ENCODE measurements around the gene PSMD14. TPM values are rescaled to one million over a fixed set of nuclear protein-coding genes. Genes with fewer than 3 reads are reported as not detected.
A peak's percentile ranks its signal among the peaks of the same experiment; 100 is the strongest.

The PSMD14 gene
- total and polyA plus RNA-seq, 4 donors: 28.8 to 60.5 (median 47.1) TPM

DNA sequence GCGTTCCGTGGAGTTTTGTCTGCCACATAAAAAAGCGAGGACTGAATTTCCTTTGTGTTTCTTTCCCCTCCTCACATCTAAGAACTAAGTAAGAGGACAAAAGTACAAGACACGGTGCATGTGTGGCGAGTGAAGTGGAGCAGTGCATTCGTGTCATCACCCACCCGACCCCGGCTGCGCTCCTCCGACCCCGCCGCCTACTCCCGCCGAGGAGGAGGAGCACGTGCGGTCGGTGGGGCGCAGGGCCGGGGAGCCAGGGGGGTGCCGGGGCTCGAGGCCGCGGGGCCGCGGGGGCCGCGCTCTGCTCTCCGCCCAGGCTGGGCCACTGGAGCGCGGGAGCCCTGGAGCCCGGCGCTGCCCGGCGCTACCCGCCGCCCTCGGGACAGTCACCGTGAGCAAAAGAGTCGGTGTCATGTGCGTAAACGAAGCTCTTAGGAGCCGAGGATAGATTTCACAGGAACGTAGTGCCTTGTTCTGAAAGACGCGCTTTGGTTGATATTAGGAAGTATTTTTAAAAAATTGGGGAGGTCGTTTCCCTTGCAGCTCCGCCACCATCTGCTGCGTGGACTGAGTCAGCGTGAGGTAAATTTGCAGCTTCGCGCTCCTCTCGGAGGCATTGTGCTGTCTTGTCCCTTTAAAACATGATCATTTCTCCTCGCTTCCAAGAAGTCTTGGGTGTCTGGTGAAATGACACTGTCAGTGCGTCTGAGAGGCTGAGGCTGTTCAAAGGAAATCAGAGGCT, 118.9 kb downstream of the PSMD14 start:
- H3K4me1 ChIP-seq (ENCODE audit: control insufficient read depth in 5 of 5, insufficient read depth in 5 of 5, low read length in 5 of 5): peaks cover 0 to 19% (median 0%) of the 10 kb centered on the region in 5 donors
- ATAC-seq (ENCODE audit: insufficient read depth, low FRiP score) (no peak), DNase-seq (peak in 2 of 3 donors; percentile 55 to 69)
- no peak for TF ChIP-seq CTCF (IDR thresholded peaks at IDR 0.05; ENCODE audit: control extremely low read depth, extremely low read depth)
- no peaks in the 10 kb centered on the region for H3K36me3 ChIP-seq (ENCODE audit: control insufficient read depth in 4 of 4, insufficient read depth in 4 of 4, low read length in 4 of 4)
- H3K4me3 ChIP-seq: no peak overlapping the region
- peaks cover 23 to 89% (median 89%) of the 10 kb centered on the region in 3 donors for H3K27me3 ChIP-seq (ENCODE audit: control insufficient read depth in 3 of 3, insufficient read depth in 3 of 3, low read length in 2 of 3)
- peaks cover 0 to 24% (median 0%) of the 10 kb centered on the region in 4 donors for H3K9me3 ChIP-seq (ENCODE audit: control insufficient read depth in 4 of 4, insufficient read depth in 3 of 4, low read length in 3 of 4)
- 4 to 8% methylated on average over 47 to 54 of the region's 54 CpGs for WGBS, 2 donors
- H3K9ac ChIP-seq (ENCODE audit: insufficient read depth in 1 of 2, low read length in 2 of 2): no peak overlapping the region
- H3K27ac ChIP-seq (ENCODE audit: low read depth in 1 of 2, low read length in 1 of 2): no peak overlapping the region

DNA sequence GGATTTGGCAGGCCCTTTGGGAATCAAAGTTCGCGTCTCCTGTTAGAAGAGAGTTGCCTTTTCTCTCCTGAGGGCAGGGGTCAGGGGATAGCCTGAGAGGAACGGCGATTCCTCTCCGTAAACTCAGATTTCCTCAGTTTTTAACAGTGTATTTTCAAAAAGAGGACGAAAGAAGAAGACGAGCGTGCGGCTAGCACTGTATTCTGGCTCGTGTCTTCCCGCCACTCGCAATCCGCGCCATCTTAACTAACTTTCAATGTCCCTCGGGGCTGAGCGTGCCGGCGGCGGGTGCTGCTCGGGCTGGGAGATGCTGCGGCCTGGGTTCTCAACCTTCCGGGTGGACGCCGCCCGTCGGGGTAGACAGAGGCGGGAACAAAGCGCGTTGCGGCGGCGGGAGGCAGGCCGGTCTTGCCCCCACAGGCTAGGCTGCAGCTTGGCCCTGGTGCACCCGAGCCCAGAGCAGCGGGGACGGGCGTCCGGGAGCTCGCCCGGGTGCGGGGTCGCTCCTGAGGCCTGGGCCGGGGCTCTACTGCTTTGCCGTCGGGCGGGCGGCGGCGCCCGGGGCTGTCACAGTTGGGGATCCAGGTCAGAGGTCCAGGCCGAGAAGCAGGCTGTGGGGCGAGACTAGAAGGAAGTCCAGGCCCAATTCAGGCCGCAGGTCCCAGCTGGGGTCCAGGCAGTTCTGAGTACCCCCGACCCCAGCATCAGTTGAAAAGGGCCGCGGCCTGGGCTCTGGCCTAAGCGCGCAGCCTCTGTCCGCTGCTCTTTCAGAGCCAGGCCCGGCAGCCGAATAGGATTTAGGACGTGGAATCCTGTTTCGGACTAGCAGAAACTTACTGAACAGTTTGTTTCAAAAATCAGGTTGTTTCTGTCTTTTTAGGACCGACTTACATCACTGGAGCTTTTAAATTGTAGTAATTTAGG, 119.7 kb downstream of the PSMD14 start:
- peak in 1 of 3 donors; percentile 29 for DNase-seq
- no peak for ATAC-seq (ENCODE audit: insufficient read depth, low FRiP score)
- H3K9ac ChIP-seq (ENCODE audit: insufficient read depth in 1 of 2, low read length in 2 of 2): no peak overlapping the region
- TF ChIP-seq CTCF (IDR thresholded peaks at IDR 0.05; ENCODE audit: control extremely low read depth, extremely low read depth): no peak
- H3K36me3 ChIP-seq (ENCODE audit: control insufficient read depth in 4 of 4, insufficient read depth in 4 of 4, low read length in 4 of 4): no peaks in the 10 kb centered on the region
- 26 to 30% methylated on average over 60 to 64 of the region's 64 CpGs for WGBS, 2 donors
- H3K27ac ChIP-seq (ENCODE audit: low read depth in 1 of 2, low read length in 1 of 2): no peak overlapping the region
- H3K4me3 ChIP-seq: no peak overlapping the region
- peaks cover 0 to 20% (median 0%) of the 10 kb centered on the region in 4 donors for H3K9me3 ChIP-seq (ENCODE audit: control insufficient read depth in 4 of 4, insufficient read depth in 3 of 4, low read length in 3 of 4)
- H3K4me1 ChIP-seq (ENCODE audit: control insufficient read depth in 5 of 5, insufficient read depth in 5 of 5, low read length in 5 of 5): peaks cover 0 to 19% (median 0%) of the 10 kb centered on the region in 5 donors
- peaks cover 15 to 88% (median 84%) of the 10 kb centered on the region in 3 donors for H3K27me3 ChIP-seq (ENCODE audit: control insufficient read depth in 3 of 3, insufficient read depth in 3 of 3, low read length in 2 of 3)

DNA sequence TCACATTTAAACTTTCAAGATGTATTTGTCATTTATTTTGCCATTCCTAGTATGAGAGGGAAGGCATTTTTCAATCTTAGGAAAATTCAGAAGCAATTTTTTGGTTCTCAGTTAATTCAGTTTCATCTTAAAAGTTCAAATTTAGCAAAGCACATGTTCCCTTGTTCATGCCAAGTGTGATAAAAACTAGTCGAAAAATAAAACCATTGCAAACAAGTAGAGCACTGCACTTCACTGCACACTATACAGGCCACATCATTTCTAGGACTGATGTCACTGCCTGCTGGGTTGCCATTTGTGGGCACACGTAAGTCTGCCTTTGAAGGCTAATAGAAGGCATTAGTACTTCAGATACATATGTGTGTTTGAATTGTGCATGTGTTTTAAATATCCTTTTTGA, 122.2 kb downstream of the PSMD14 start:
- no peaks in the 10 kb centered on the region for H3K36me3 ChIP-seq (ENCODE audit: control insufficient read depth in 4 of 4, insufficient read depth in 4 of 4, low read length in 4 of 4)
- H3K9ac ChIP-seq (ENCODE audit: insufficient read depth in 1 of 2, low read length in 2 of 2): no peak overlapping the region
- 69 to 85% methylated on average over 2 of the region's 2 CpGs for WGBS, 2 donors
- DNase-seq: no peak
- peaks cover 0 to 9% (median 0%) of the 10 kb centered on the region in 5 donors for H3K4me1 ChIP-seq (ENCODE audit: control insufficient read depth in 5 of 5, insufficient read depth in 5 of 5, low read length in 5 of 5)
- no peak for ATAC-seq (ENCODE audit: insufficient read depth, low FRiP score)
- no peak for TF ChIP-seq CTCF (IDR thresholded peaks at IDR 0.05; ENCODE audit: control extremely low read depth, extremely low read depth)
- no peak overlapping the region for H3K4me3 ChIP-seq
- H3K27me3 ChIP-seq (ENCODE audit: control insufficient read depth in 3 of 3, insufficient read depth in 3 of 3, low read length in 2 of 3): peaks cover 7 to 74% (median 71%) of the 10 kb centered on the region in 3 donors
- H3K9me3 ChIP-seq (ENCODE audit: control insufficient read depth in 4 of 4, insufficient read depth in 3 of 4, low read length in 3 of 4): peaks cover 0 to 13% (median 1%) of the 10 kb centered on the region in 4 donors
- no peak overlapping the region for H3K27ac ChIP-seq (ENCODE audit: low read depth in 1 of 2, low read length in 1 of 2)

All from lung (tissue), 12 donors.